IPS-20b (cell line): ENCODE data around the gene RABEP2.
"Not testable (repeated sequence)": the region's sequence is repeated elsewhere in the genome, so short reads cannot be mapped to it uniquely, and the experiment has no call there.

Experiments
- H3K27ac ChIP-seq: one replicate; pipeline ENCODE4 v1.5.1; 2013; ENCODE audit warnings: low read length
- H3K27me3 ChIP-seq: 2 replicates; pipeline ENCODE4 v1.6.1; 2013; ENCODE audit warnings: mild to moderate bottlenecking, low read length, inconsistent platforms; ENCODE audit not compliant: insufficient read depth
- H3K36me3 ChIP-seq: 2 replicates; pipeline ENCODE4 v1.6.1; 2013; ENCODE audit warnings: low read depth, mild to moderate bottlenecking, inconsistent platforms, low read length, moderate library complexity; ENCODE audit not compliant: insufficient read depth
- H3K4me1 ChIP-seq: 2 replicates; pipeline ENCODE4 v1.6.1; 2013; ENCODE audit warnings: mild to moderate bottlenecking, control low read depth, inconsistent platforms, low read length, moderate library complexity; ENCODE audit not compliant: insufficient read depth
- H3K4me3 ChIP-seq: 2 replicates; pipeline ENCODE4 v1.5.1; 2013; ENCODE audit warnings: mild to moderate bottlenecking, low read length, inconsistent platforms
- H3K9ac ChIP-seq: 2 replicates; pipeline ENCODE4 v1.6.1; 2013; ENCODE audit warnings: low read depth, mild to moderate bottlenecking, inconsistent platforms, low read length, moderate library complexity
- H3K9me3 ChIP-seq: 2 replicates; pipeline ENCODE4 v1.6.1; 2013; ENCODE audit warnings: mild to moderate bottlenecking, low read depth, low read length, inconsistent platforms; ENCODE audit not compliant: insufficient read depth

The RABEP2 gene, protein sequence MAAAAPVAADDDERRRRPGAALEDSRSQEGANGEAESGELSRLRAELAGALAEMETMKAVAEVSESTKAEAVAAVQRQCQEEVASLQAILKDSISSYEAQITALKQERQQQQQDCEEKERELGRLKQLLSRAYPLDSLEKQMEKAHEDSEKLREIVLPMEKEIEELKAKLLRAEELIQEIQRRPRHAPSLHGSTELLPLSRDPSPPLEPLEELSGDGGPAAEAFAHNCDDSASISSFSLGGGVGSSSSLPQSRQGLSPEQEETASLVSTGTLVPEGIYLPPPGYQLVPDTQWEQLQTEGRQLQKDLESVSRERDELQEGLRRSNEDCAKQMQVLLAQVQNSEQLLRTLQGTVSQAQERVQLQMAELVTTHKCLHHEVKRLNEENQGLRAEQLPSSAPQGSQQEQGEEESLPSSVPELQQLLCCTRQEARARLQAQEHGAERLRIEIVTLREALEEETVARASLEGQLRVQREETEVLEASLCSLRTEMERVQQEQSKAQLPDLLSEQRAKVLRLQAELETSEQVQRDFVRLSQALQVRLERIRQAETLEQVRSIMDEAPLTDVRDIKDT

DNA sequence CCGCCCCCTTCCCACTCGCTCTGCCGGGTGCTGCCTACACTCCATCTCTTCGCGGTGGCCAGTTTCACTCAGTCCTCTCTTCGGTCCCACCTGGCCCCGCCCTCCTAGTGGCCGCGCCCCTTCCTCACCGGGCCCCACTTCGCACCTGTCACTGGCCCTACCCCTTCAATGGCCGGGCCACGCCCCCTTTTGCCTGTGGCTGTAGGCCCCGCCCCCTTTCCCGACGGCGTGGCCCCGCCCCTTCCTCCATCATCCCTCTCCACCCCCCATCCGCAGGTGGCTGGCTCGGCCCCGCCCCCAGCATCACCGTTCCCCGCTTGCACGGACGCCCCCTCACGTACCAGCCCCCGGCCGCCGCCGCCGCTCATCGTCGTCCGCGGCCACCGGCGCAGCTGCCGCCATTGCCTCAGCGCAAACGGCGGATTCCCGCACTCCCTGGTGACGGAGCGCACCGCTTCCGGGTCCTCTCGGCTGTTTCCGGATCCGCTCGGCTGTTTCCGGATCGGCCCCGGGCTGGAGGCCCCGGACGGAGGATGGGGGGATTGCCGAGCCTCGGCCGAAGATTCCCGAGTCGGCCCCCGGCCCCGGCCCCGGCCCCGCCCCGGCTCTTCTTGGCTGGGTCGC is at the start of gene RABEP2:
TSS of gene RABEP2 (minus strand) at position 477 of the 624 bp plus-strand sequence. CDS start at position 402, 75 bp downstream.
- peak within 1 kb of the TSS; percentile 87 for H3K27ac ChIP-seq
- H3K4me3 ChIP-seq, result peak within 1 kb of the TSS; percentile 98
- H3K27me3 ChIP-seq, result no peaks in the 10 kb centered on the region
- H3K36me3 ChIP-seq, result peaks cover 1% of the 10 kb centered on the region; the same call in 1 of the 2 replicates
- H3K9ac ChIP-seq, result peak within 1 kb of the TSS; percentile 97
- no peaks in the 10 kb centered on the region for H3K9me3 ChIP-seq
- no peaks in the 10 kb centered on the region for H3K4me1 ChIP-seq

DNA sequence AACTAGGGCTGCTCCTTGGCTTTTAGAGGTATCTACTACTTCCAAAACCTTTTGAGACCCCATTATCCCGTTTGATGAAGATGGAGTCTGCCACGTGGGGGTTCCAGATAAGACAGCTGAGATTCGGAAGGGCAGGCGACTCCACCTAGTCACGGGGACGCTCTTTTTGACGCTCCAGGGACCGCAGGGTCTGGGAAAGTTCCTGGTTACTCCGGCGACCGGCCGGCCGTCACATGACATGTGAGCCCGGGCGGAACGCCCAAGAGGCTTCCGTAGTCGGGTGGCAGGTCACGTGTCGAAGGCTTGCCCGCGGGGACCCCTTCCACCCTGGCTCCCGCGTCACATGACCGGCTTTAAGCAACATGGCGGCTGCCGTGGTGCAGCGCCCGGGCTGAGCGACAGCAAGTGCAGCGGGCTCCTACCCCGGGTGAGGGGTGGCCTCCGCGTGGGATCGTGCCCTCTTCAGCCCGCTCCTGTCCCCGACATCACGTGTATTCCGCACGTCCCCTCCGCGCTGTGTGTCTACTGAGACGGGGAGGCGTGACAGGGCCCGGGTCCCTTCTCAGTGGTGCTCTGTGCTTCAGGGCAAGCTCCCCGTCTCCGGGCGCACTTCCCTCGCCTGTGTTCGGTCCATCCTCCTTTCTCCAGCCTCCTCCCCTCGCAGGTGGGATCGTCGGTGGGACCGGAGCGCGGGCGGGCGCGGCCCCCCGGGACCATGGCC is 49.6 kb upstream of the RABEP2 start, which contains the start of gene SPNS1:
TSS of gene SPNS1 (plus strand) at position 342 of the 721 bp plus-strand sequence. CDS start at position 716, 374 bp downstream.
- peak within 1 kb of the TSS; percentile 78 for H3K4me3 ChIP-seq
- H3K27ac ChIP-seq, result peak within 1 kb of the TSS; percentile 7
- no peaks in the 10 kb centered on the region for H3K4me1 ChIP-seq
- H3K27me3 ChIP-seq, result no peaks in the 10 kb centered on the region
- peaks cover 4% of the 10 kb centered on the region; the same call in 1 of the 2 replicates for H3K36me3 ChIP-seq
- H3K9me3 ChIP-seq, result no peaks in the 10 kb centered on the region
- peak within 1 kb of the TSS; percentile 83 for H3K9ac ChIP-seq

DNA sequence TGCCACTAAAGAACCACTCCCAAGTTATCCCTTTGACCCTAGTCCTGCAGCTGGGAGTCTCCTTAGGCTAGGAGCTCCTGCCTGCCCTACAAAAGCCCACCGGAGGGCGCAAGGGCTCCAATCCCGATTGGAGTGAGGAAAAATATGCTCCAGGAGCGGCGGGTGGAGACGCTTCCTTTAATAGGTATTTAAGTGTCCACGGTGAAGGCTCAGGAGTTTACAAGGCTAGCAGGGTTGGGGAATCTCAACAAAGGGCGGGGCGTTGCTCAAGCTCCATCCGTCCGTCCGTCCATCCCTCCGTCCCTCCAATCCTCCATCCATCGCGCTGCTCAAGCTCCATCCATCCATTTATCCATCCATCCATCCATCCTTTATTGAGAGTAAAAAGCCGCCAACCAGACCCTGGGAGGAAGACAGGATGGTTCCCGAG is 49.0 kb upstream of the RABEP2 start:
- H3K9me3 ChIP-seq, result no peaks in the 10 kb centered on the region
- peak overlapping the region; percentile 7 for H3K27ac ChIP-seq

DNA sequence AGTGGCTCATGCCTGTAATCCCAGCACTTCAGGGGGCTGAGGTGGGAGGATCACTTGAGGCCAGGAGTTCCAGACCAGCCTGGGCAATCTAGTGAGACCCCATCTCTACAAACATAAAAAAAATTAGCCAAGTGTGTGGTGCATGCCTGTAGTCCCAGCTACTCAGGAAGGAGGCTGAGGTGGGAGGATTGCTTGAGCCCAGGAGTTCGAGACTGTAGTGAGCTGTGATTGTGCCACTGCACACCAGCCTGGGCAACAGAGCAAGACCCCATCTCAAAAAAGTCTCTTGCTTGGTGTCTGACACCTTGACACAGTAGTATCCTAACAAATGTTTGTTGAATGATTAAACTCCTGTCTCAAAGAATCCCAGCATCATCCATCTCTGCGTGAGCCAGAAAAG is 44.7 kb upstream of the RABEP2 start:
- H3K9me3 ChIP-seq, H3K9ac ChIP-seq, H3K4me3 ChIP-seq, H3K27ac ChIP-seq, H3K4me1 ChIP-seq, H3K36me3 ChIP-seq, H3K27me3 ChIP-seq: not testable (repeated sequence)

More for the DNA sequence above, 49.0 kb upstream of the RABEP2 start:
- H3K4me1 ChIP-seq, result no peaks in the 10 kb centered on the region
- H3K36me3 ChIP-seq, result no peaks in the 10 kb centered on the region
- no peaks in the 10 kb centered on the region for H3K27me3 ChIP-seq
- peak overlapping the region; percentile 78 for H3K4me3 ChIP-seq
- peak overlapping the region; percentile 83; the same call in 1 of the 2 replicates for H3K9ac ChIP-seq

DNA sequence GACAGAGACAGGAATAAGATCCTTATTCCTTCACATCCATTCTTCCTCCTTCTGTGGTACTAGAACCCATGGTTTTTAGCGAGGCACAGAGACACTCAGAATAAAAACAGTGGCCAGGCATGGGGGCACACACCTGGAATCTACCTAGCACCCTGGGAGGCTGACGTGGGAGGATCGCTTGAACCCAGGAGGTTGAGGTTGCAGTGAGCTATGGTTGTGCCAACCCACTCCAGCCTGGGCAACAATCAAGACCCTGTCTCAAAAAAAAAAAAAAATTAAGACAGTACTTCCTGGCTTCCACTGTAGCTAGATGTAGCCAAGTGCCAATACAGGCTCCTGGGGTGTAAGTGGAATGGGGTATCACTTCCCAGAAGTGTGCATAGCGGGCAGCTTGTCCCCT is 42.1 kb upstream of the RABEP2 start:
- Histone ChIP-seq H3K9ac (no peak overlapping the region), H3K4me1 (no peaks in the 10 kb centered on the region), H3K27me3 (no peaks in the 10 kb centered on the region), H3K36me3 (peaks cover 31% of the 10 kb centered on the region), H3K4me3 (no peak overlapping the region), H3K27ac (no peak overlapping the region), H3K9me3 (no peaks in the 10 kb centered on the region)

DNA sequence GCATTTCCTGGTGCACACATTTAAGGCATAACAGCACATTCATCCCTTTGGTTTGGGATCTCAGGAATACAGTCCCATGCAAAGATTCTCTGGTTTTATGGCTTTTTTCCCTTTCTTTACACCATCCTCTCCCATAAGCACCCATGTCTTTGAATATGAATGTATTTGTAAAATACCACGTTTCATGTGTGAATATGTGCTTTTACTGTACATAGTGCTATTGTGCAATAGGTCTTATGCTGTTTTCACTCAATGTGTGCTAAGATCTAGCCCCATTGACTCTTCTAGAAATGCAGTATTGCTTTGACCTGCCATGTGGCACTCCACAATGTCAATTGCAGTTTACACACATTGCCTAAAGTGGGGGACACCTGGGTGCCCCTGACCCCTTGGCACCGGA is 39.5 kb upstream of the RABEP2 start:
- no peaks in the 10 kb centered on the region for H3K4me1 ChIP-seq
- peaks cover 53% of the 10 kb centered on the region for H3K36me3 ChIP-seq
- H3K9ac ChIP-seq, result no peak overlapping the region
- H3K27me3 ChIP-seq, result no peaks in the 10 kb centered on the region
- no peak overlapping the region for H3K27ac ChIP-seq
- no peaks in the 10 kb centered on the region for H3K9me3 ChIP-seq
- H3K4me3 ChIP-seq, result no peak overlapping the region

DNA sequence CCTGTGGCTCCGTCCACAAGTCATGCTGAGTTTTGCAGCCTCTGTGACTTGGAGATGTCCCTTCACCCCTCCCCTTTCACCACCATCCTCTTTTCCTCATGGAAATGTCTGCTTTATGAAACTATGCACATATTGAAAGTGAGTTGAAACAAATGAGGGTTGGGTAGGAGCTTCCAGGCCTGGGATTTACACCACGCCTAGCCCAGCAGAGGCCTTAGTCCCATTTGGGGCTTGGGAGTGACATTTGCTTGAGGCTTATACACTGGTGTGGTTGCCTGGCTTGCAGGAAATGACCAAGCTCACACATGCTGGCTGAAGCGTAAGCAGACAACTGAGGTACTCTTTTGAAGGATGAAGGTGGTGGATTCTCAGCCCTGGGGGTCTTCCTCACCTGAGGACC is 39.0 kb upstream of the RABEP2 start:
- Histone ChIP-seq H3K27me3 (no peaks in the 10 kb centered on the region), H3K36me3 (peaks cover 57% of the 10 kb centered on the region), H3K9me3 (no peaks in the 10 kb centered on the region), H3K9ac (no peak overlapping the region), H3K4me1 (no peaks in the 10 kb centered on the region), H3K27ac (no peak overlapping the region), H3K4me3 (no peak overlapping the region)

DNA sequence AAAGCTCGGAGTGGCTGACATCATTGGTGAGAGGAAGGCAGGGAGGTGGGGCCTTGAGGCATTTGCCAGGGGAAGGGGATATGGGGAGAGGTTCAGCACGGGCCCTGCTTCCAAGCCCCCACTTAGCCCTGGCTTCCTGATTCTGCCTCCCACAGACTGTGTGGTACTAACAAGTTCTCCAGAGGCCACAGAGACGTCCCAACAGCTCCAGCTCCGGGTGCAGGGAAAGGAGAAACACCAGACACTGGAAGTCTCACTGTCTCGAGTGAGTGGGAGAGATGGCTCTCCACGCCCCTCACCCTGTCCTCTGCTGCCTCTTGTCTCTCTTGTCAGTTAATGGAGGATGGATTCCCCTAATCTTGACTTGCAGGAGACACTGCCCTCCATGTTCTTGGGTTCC is 33.8 kb upstream of the RABEP2 start:
- Histone ChIP-seq H3K4me3 (no peak overlapping the region), H3K27ac (no peak overlapping the region), H3K9me3 (no peaks in the 10 kb centered on the region), H3K27me3 (no peaks in the 10 kb centered on the region), H3K4me1 (no peaks in the 10 kb centered on the region), H3K9ac (no peak overlapping the region), H3K36me3 (peaks cover 90% of the 10 kb centered on the region)

DNA sequence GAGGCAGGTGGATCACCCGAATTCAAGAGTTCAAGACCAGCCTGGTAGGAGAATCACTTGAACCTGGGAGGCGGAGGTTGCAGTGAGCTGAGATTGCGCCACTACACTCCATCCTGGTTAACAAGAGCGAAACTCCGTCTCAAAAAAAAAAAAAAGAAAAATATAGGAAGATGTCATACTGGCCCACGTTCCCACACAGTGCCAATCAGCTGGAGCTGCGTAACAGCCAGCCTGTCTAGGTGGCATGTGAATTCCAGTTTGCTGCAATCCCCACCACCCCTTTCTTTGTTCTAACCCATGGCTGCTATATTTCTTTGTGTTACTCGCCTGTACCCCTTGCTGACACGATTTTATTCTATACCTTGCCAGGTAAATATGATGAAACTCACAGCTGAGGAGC is 33.2 kb upstream of the RABEP2 start:
- Histone ChIP-seq H3K9ac (no peak overlapping the region), H3K27me3 (no peaks in the 10 kb centered on the region), H3K9me3 (no peaks in the 10 kb centered on the region), H3K4me1 (no peaks in the 10 kb centered on the region), H3K36me3 (peaks cover 90% of the 10 kb centered on the region), H3K4me3 (no peak overlapping the region), H3K27ac (no peak overlapping the region)

DNA sequence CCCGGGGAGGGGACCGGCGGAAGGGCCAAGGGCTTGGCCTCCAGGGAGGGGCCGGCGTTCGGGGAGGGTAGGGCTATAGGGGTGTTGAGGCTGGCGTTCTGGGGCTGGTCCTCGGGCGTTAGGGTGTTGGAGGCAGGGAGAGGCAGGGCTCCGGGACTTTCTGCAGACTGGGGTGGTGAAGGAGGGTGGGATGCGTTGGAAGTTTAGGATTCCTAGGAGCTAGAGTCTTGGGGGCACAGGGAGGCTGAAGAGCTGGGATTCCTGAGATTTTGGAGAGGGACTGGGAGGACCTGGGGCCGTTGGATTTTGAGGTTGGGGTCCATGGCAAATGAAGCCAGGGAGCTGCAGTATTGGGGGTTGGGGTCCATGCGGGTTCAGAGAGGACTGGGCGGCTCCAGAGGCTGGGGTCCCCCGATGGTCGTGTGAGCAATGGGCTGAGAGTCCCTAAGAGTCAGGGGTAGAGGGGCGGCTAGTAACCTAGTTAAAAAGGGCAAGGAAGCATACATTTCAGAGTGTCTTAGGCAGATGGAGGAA is 26.4 kb upstream of the RABEP2 start:
- Histone ChIP-seq H3K27me3 (no peaks in the 10 kb centered on the region), H3K9me3 (no peaks in the 10 kb centered on the region), H3K36me3 (peaks cover 46% of the 10 kb centered on the region), H3K4me3 (peak overlapping the region; percentile 93), H3K4me1 (no peaks in the 10 kb centered on the region), H3K27ac (no peak overlapping the region), H3K9ac (peak overlapping the region; percentile 95)
